SHP77 treated with DMSO at 0.1 percent for 48 hours (cell line): Measurements from ENCODE around the gene PRSS38.

ENCODE experiments used
- DNase-seq: peaks from one replicate; lab custom pipeline; 2025; lab: John Stamatoyannopoulos, UW

The PRSS38 gene

DNA sequence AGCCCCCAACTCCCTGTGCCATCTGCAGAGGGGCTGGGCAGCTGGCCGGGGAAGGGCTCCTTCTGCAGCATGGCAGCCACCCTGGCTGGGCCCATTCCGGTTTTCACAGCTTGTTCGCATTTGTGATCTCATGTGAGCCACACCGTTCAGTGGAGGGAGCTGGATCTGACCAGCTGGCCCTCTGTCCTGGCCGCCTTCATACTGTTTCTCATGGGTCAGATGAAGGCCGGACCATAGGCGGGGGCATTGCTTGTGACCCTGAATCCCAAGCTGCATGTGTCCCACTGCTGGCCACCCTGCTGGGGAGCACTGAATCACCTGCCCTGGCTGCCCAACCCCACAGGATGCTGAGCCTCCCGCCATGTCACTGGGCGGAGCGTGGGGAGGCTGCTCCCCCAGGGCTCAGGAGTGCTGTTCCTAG lies 36.4 kb upstream of the PRSS38 start:
- no peak for DNase-seq

DNA sequence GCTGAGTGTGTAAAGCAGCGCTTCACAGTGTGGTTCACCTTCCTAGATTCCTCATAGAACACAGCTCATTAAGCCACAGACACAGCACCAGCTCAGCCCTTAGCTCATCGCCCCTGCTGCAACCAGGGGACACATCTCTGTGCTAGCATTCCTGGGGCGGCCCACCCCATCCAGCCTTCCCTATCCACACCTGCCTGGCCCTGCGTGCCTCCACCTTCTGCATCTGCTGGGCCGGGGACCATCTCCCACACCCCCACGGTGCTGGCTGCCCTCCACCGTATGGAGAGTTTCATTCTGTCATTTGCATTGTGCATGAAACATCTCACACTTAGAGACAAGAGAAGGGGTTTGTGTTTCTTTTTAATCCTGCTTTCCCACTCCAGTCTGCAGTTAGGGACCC lies 35.8 kb upstream of the PRSS38 start:
- DNase-seq = no peak

GRCh38 chr1:227780101-227781044 lies 35.1 kb upstream of the PRSS38 start:
- DNase-seq = no peak

GRCh38 chr1:227781314-227781930 lies 34.1 kb upstream of the PRSS38 start:
- no peak for DNase-seq

DNA sequence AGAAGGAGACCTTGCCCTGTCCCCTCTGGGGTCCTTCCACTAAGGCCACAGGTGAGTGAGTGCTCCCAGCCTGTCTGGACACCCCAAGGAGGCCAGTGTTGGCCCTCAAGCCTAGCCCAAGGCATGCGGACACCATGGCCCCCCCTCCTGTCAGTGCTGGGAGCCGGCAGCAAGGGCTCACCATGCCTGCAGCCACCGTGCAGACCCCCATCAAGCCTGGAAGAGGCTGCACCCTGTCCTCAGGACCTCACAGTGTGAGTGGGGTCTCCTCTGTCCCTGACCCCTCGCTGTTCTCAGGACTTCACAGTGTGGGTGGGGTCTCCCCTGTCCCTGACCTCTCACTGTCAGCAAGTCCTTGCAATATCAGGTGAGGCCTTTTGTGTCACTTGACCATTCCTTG lies 33.2 kb upstream of the PRSS38 start:
- DNase-seq = no peak

DNA sequence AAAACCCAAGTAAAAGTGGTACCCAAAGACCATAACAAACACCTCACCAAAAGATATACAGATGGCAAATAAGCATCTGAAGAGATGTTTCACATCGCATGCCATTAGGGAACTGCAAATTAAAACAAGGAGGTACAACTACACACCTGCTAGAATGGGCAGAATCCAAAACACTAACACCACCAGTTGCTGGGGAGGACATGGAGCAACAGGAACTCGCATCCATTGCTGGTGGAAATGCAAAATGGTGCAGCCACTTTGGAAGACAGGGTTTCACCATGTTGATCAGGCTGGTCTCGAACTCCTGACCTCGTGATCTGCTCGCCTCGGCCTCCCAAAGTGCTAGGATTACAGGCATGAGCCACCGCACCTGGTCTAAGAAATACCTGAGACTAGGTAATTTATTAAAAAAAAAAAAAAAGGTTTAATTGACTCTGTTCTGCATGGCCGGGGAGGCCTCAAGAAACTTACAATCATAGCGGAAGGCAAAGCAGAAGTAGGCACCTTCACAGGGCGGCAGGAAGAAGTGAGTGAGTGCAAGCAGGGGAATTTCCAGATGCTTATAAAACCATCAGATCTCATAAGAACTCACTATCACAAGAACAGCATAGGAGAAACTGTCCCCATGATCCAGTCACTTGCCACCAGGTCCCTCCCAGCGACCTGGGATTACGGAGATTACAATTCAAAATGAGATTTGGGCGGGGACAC lies 30.2 kb upstream of the PRSS38 start:
- DNase-seq = no peak

DNA sequence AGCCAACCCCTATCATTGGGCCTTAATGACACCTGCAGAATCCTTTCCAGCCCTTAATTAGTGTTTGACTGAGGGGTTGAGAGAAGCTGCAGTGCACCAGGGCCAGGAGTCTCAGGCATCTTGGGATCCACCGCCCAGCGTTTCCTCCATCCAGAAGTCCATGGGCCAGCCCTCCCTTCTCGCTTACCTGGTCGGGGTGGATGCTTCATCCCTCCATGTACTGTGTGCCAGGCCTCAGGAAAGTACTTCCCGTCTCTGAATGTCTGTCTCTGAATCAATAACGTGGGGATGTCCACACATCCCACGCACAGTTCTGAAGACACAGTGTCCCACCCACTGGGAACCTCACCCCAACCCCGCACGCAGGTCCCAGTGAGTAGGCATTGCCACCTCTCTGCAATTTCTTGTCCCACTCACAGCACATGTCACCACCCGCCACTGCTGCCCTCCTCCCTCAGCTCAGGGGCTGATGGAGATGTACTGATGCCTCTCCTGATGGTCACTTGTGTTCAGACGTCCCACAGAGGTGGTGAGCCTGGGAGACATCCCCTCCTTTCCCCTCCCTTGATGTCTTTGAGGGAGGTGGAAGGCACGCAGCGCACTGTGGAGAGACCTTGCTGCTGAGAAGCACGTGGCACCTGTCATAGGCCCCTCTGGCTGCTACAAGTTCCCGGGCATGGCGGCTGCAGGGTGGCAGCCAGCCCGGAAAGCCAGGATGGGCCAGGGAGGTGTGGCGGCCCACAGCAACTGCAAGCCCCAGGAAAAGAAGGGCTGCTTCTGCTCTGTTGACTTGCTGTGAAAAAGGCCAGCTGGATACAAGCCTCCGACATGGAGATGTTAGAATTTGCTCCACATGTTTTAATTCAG lies 29.4 kb upstream of the PRSS38 start:
- no peak for DNase-seq

DNA sequence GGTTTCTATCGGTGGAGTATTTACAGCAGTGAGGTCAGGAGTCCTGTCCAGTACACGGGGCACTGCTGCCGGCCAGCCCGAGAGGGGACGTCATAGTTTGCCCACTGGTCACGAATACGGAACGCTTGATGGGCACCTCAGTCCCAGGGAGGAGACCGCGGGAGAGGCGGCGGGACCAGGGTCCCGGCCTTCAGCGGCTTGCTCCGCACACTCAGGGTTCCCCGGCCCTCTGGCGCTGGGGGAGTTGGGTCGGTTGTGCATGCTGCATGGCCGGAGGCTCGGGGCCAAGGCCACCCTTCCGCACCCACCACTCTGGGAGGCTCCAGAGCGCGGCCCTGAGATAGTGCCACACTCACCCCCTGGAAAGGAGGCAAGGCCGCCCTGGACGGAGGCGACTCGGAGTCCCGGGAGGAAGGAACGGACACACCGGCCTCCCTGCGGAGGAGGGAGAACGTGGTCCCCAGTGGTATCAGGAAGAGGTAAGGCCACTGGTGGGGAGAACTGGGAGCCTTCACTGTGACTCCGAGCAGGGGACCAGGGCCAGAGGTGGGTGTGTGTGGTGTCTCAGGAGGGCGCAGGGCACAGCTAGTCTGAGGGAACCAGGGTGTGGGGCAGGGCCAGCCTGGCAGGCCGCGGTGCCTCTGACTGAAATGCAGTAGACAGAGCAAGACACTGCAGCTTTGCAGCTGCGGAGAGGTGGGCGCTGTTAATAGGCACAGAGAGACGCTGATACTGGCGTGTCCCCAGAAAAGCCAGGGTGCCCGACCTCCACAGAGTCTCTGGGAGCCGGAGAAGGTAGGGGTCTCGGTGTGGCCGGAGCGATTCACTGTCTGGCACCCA lies 28.6 kb upstream of the PRSS38 start:
- DNase-seq = no peak

GRCh38 chr1:227787513-227788270 lies 27.8 kb upstream of the PRSS38 start:
- DNase-seq = peak; percentile 80

- peak; percentile 50 for DNase-seq
These were observed 27.0 kb upstream of the PRSS38 start for GRCh38 chr1:227788271-227789083.

GRCh38 chr1:227789084-227790033 lies 26.1 kb upstream of the PRSS38 start:
- DNase-seq = peak; percentile 10

- no peak for DNase-seq
These were observed 25.5 kb upstream of the PRSS38 start for GRCh38 chr1:227790034-227790400.

DNA sequence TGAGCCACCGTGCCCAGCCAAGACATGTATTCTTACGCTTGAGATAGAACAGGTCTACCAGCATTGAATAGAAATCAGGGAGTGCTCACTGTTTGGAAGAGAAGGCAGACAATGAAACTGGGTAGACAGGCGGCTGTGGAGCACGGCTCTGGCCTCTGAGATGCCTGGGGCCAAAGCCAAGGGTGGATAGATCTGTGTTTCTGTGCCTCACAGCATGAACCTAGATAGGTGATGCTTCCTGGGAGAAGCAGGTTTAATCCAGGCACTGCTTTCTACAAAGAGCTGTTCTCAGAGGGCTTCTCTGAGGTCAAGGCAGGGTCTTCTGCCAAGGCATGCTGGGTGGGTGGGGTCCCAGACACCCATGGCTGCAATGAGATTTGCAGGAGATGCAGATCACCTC lies 24.6 kb upstream of the PRSS38 start:
- DNase-seq = no peak

GRCh38 chr1:227791425-227792143 lies 23.9 kb upstream of the PRSS38 start:
- DNase-seq = no peak

- DNase-seq = no peak
These were observed 23.0 kb upstream of the PRSS38 start for GRCh38 chr1:227792216-227793078.
